K562 (cell line): ENCODE results near the gene CEP162. TPM values are rescaled to one million over a fixed set of nuclear protein-coding genes. Genes with fewer than 3 reads are reported as not detected.

Source experiments
- ATF4 ChIP-seq: fragments of 450-650 bp; formaldehyde crosslinking; IDR thresholded peaks from 2 replicates; pipeline ENCODE4 v1.4.0; 2022; ENCODE audit warnings: mild to moderate bottlenecking, moderate library complexity
- ATF7 ChIP-seq: fragments of 450-650 bp; IDR thresholded peaks from 2 replicates; pipeline ENCODE4 v1.7.1; 2014; ENCODE audit warnings: mild to moderate bottlenecking, moderate library complexity
- CC2D1A ChIP-seq: fragments of 450-650 bp; IDR thresholded peaks from 2 replicates; pipeline ENCODE4 v1.6.1; 2017; ENCODE audit warnings: mild to moderate bottlenecking
- E2F8 ChIP-seq: fragments of 450-650 bp; IDR thresholded peaks from 2 replicates; pipeline ENCODE4 v1.7.1; 2018; ENCODE audit warnings: mild to moderate bottlenecking, low read depth; ENCODE audit not compliant: partially characterized antibody
- JUNB ChIP-seq: fragments of 450-650 bp; formaldehyde crosslinking; conservative IDR thresholded peaks from 2 replicates; pipeline ENCODE4 v1.4.0; 2020; ENCODE audit warnings: mild to moderate bottlenecking
- MAFF ChIP-seq: IDR thresholded peaks from 2 replicates; pipeline ENCODE4 v1.6.1; 2012; ENCODE audit warnings: low read length, improper control_type of control experiment
- MBD1 ChIP-seq: fragments of 250-450 bp; sonication (Bioruptor Pico); IDR thresholded peaks from 2 replicates; pipeline ENCODE4 v1.8.0; 2022; ENCODE audit warnings: inconsistent platforms
- PTTG1 ChIP-seq: fragments of 450-650 bp; IDR thresholded peaks from 2 replicates; pipeline ENCODE4 v1.6.1; 2016; ENCODE audit warnings: low read depth, mild to moderate bottlenecking, missing genetic modification characterization, missing compliant biosample characterization
- PYGO2 ChIP-seq: fragments of 450-650 bp; IDR thresholded peaks from 2 replicates; pipeline ENCODE4 v1.6.1; 2016; ENCODE audit warnings: mild to moderate bottlenecking, missing genetic modification characterization, moderate library complexity, missing compliant biosample characterization
- RNF2 ChIP-seq: sonication (generic); IDR thresholded peaks from 2 replicates; pipeline ENCODE4 v1.6.1; 2016
- polyA plus RNA-seq, 8 experiments: library from polyadenylated mRNA; depleted of rRNA in 4 of 8; stranded (reverse) in 5 of 8; unstranded in 3 of 8; fragments of >200 nt; fragmentation: Nextera tagmentation in 2 of 8; fragmentation: Illumina TruSeq in 1 of 8; extraction: Ambion mirVana in 2 of 8; extraction: Trizol in 1 of 8; gene quantifications; 2 replicates each; pipeline versions ENCODE4 v1.2.1 to v1.2.3, GENCODE V29; 2011 to 2014; ENCODE audit warnings: inconsistent platforms in 1 of 8, missing spikeins in 1 of 8
- total RNA-seq, 7 experiments: library from RNA; depleted of rRNA in 6 of 7; stranded (reverse); fragments of >200 nt in 6 of 7; fragmentation: Illumina TruSeq in 2 of 7; extraction: Trizol in 2 of 7; gene quantifications; 2 replicates each; pipeline versions ENCODE4 v1.2.1 to v1.2.3, GENCODE V29; 2011 to 2021; ENCODE audit warnings: low replicate concordance in 1 of 7
- TF ChIP-seq, protein P1 (sequence below), 2 experiments: fragments of 450-650 bp; IDR thresholded peaks; 2 replicates each; pipeline ENCODE4 v1.6.1; 2016; ENCODE audit warnings: mild to moderate bottlenecking in 2 of 2, borderline replicate concordance in 1 of 2, low read depth in 1 of 2, moderate library complexity in 1 of 2
- TF ChIP-seq, protein P2 (sequence below): sonication (generic); formaldehyde crosslinking; IDR thresholded peaks from 2 replicates; pipeline ENCODE4 v1.8.1; 2023; ENCODE audit warnings: mild to moderate bottlenecking, missing genetic modification reagents

CEP162 gene
- total and polyA plus RNA-seq, 9 of the 15 experiments (the other 6 are each of a cell fraction or from before 2014, with no cell fraction given) = 3.9 to 8.6 (median 6.7) TPM

DNA sequence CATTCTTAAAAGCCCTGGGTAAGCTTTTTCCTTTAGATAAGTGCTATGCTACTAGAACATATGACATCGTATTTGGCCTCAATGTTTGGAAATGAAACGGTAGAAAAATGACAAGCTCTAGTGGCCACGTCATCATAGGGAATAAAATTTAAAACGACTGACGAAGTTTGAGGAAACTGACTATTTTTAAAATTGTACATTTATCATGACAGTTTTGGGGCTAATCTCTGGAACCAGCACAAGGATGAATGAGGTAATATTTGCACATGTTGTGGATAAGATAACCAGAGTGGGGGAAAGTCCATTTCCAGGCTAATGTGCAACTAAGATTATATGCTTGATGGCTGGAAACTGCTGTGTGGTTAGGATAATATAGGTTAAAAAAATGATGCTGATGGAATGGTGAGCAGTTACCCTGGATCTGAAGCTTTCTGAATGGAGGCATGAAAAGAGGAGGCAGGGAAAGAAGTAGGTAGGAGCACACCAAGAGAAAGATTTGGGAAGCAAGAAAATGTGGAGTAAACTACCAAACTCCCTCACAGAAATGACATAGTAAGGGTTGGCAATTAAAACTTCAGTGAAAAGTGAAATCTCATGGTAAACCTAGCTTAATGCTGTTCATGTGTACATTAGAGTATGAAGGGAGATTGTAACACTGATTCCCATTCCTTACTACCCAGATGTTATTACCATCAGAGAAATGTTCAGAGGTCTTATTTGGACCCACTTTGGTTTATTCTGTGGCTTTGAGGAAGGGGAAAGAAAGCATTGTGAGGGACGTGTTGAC lies 42.7 kb upstream of the CEP162 start (continued):
- peak; percentile 84 for TF ChIP-seq ATF4 (CRISPR knock-in tag)
- peak; percentile 98 for TF ChIP-seq ATF7
- TF ChIP-seq, protein P1, sequence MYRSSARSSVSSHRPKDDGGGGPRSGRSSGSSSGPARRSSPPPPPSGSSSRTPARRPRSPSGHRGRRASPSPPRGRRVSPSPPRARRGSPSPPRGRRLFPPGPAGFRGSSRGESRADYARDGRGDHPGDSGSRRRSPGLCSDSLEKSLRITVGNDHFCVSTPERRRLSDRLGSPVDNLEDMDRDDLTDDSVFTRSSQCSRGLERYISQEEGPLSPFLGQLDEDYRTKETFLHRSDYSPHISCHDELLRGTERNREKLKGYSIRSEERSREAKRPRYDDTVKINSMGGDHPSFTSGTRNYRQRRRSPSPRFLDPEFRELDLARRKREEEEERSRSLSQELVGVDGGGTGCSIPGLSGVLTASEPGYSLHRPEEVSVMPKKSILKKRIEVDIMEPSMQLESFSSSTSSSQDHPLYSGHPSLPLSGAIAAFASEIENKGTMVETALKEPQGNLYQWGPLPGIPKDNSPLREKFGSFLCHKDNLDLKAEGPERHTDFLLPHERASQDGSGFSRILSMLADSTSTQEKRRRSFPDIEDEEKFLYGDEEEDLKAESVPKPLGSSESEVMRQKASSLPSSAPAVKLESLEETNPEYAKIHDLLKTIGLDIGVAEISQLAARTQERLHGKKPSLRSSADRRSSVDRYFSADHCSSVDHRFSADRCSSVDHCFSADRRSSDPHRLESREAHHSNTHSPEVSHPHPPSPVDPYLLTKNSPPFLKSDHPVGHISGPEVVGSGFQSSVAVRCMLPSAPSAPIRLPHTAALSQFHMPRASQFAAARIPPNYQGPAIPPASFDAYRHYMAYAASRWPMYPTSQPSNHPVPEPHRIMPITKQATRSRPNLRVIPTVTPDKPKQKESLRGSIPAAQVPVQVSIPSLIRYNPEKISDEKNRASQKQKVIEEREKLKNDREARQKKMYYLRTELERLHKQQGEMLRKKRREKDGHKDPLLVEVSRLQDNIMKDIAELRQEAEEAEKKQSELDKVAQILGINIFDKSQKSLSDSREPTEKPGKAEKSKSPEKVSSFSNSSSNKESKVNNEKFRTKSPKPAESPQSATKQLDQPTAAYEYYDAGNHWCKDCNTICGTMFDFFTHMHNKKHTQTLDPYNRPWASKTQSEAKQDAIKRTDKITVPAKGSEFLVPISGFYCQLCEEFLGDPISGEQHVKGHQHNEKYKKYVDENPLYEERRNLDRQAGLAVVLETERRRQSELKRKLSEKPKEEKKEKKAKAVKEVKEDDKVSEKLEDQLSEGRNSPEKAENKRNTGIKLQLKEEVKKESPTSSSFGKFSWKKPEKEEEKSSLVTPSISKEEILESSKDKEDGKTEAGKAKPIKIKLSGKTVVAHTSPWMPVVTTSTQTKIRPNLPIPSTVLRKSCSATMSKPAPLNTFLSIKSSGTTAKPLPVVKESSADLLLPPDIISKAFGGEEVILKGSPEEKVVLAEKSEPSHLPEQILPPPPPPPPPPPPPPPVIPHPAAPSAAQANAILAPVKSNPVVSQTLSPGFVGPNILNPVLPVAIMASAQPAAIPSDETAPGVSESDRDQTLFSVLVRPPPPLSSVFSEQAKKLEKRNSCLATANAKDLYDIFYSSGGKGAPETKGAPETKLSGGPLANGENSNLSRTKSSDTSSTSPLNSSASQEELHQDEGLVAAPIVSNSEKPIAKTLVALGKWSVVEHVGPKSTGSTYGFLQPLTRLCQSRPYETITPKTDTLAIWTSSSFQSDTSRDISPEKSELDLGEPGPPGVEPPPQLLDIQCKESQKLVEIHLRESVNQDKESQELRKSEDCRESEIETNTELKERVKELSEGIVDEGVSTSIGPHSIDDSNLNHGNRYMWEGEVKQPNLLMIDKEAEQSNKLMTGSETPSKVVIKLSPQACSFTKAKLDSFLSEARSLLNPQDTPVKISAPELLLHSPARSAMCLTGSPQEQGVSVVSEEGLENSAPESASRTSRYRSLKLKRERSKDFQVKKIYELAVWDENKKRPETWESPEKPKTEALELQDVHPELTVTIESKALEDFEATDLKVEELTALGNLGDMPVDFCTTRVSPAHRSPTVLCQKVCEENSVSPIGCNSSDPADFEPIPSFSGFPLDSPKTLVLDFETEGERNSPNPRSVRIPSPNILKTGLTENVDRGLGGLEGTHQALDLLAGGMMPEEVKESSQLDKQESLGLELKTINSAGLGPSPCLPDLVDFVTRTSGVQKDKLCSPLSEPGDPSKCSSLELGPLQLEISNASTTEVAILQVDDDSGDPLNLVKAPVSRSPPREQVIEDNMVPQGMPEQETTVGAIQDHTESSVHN (IDR thresholded peaks at IDR 0.05; ENCODE audit: borderline replicate concordance in 1 of 2, low read depth in 1 of 2) = peak in 1 of 2 experiments; percentile 87; a peak in 2 of 4 replicates
- TF ChIP-seq PTTG1 (tag) = no peak
- TF ChIP-seq CC2D1A = peak; percentile 99
- no peak for TF ChIP-seq MBD1 (CRISPR knock-in tag)
- TF ChIP-seq RNF2 = peak; percentile 86
- no peak for TF ChIP-seq JUNB (CRISPR knock-in tag)
- peak; percentile 1; the same call in 1 of the 2 replicates for TF ChIP-seq MAFF
- peak; percentile 74 for TF ChIP-seq E2F8
- peak; percentile 76; the same call in 1 of the 2 replicates for TF ChIP-seq PYGO2 (tag)
- TF ChIP-seq, protein P2, sequence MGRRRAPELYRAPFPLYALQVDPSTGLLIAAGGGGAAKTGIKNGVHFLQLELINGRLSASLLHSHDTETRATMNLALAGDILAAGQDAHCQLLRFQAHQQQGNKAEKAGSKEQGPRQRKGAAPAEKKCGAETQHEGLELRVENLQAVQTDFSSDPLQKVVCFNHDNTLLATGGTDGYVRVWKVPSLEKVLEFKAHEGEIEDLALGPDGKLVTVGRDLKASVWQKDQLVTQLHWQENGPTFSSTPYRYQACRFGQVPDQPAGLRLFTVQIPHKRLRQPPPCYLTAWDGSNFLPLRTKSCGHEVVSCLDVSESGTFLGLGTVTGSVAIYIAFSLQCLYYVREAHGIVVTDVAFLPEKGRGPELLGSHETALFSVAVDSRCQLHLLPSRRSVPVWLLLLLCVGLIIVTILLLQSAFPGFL = no peak
